K562 (cell line): ENCODE measurements around the gene MAP4K4. TPM values are rescaled to one million over a fixed set of nuclear protein-coding genes. Genes with fewer than 3 reads are reported as not detected.

Experiments
- ATAC-seq: fragments of 200-7000 bp; cut with Tn5 transposase; 3 replicates; pipeline ENCODE4 v1.9.1; 2020; ENCODE audit warnings: moderate library complexity
- BruUV-seq: library from RNA; stranded (reverse); fragments of 400-500 nt; replicated peaks from 2 replicates; lab custom pipeline; 2021; lab: Mats Ljungman, UMichigan
- CTCF ChIA-PET: fragments of 300-600 bp; formaldehyde crosslinking; extraction: SDS; loops from one replicate; lab custom pipeline; 2021; ENCODE audit warnings: low intra/inter-chr PET ratio; lab: Yijun Ruan, JAX
- POLR2A ChIA-PET: fragments of 300-600, 350-650 bp; sonication (Branson Sonifier 250); formaldehyde crosslinking; extraction: SDS; loops from one replicate; lab custom pipeline; 2021; ENCODE audit warnings: antibody characterized with exemption, inconsistent platforms; lab: Yijun Ruan, JAX
- DNase-seq, 4 experiments: peaks; one replicate each; pipeline versions ENCODE4 v3.0.0 to v3.0.0-alpha.2; 2011 to 2018; ENCODE audit warnings: low spot score in 3 of 4, mixed read lengths in 3 of 4; ENCODE audit errors: extremely low read depth in 1 of 4
- FAIRE-seq: peaks from 2 replicates; lab custom pipeline; 2011; peaks lifted over from hg19 to GRCh38; lab: Jason Lieb, UNC
- H2AFZ ChIP-seq: 2 replicates; pipeline ENCODE4 v1.6.0; 2011; ENCODE audit warnings: low read depth, low read length, control low read depth, inconsistent platforms
- H3K27ac ChIP-seq: fragments of 200-600 bp; 3 replicates; pipeline ENCODE4 v1.8.0; 2011; ENCODE audit warnings: low read depth, mild to moderate bottlenecking, control low read depth, inconsistent platforms, low read length, moderate library complexity, mixed read lengths; ENCODE audit errors: extremely low read depth
- H3K27me3 ChIP-seq, 2 experiments: fragments of 300-600 bp in 1 of 2; 2 replicates in 1 of 2; 3 replicates in 1 of 2; pipeline versions ENCODE4 v1.6.0 to v1.8.0; 2011; ENCODE audit warnings: inconsistent platforms in 2 of 2, low read length in 2 of 2, mild to moderate bottlenecking in 1 of 2, mixed read lengths in 1 of 2, moderate library complexity in 1 of 2; ENCODE audit not compliant: control insufficient read depth in 2 of 2, insufficient read depth in 2 of 2
- H3K36me3 ChIP-seq: fragments of 300-600 bp; 3 replicates; pipeline ENCODE4 v1.8.0; 2011; ENCODE audit warnings: mild to moderate bottlenecking, low read length, inconsistent platforms; ENCODE audit not compliant: control insufficient read depth, insufficient read depth
- H3K4me1 ChIP-seq, 2 experiments: fragments of 200-600 bp in 1 of 2; replicated peaks in 1 of 2; 2 replicates in 1 of 2; 3 replicates in 1 of 2; pipeline versions ENCODE4 v1.5.1 to v1.8.0; 2011; ENCODE audit warnings: inconsistent platforms in 2 of 2, low read length in 2 of 2, mild to moderate bottlenecking in 1 of 2, mixed read lengths in 1 of 2, moderate library complexity in 1 of 2; ENCODE audit not compliant: control insufficient read depth in 2 of 2, insufficient read depth in 2 of 2
- H3K4me2 ChIP-seq: 2 replicates; pipeline ENCODE4 v1.6.1; 2011; ENCODE audit warnings: low read length, control low read depth, inconsistent platforms, mixed read lengths; ENCODE audit not compliant: insufficient read depth
- H3K4me3 ChIP-seq: fragments of 200-600 bp; sonication (generic), shearing (Covaris generic); 2 replicates; pipeline ENCODE4 v1.5.1; 2016; ENCODE audit warnings: control low read depth, inconsistent platforms
- H3K79me2 ChIP-seq: fragments of 200-600 bp; 3 replicates; pipeline ENCODE4 v1.8.0; 2011; ENCODE audit warnings: low read length, inconsistent platforms; ENCODE audit not compliant: control insufficient read depth, insufficient read depth
- H3K9ac ChIP-seq, 2 experiments: 2 replicates each; pipeline versions ENCODE4 v1.6.0 to v1.6.1; 2011; ENCODE audit warnings: low read depth in 2 of 2, low read length in 2 of 2, control low read depth in 1 of 2, inconsistent platforms in 1 of 2, mild to moderate bottlenecking in 1 of 2, mixed read lengths in 1 of 2; ENCODE audit not compliant: insufficient read depth in 1 of 2
- H3K9me1 ChIP-seq: one replicate; pipeline ENCODE4 v1.6.0; 2011; ENCODE audit warnings: inconsistent platforms, mild to moderate bottlenecking, low read length, moderate library complexity; ENCODE audit not compliant: control insufficient read depth, insufficient read depth
- H3K9me3 ChIP-seq: replicated peaks from 2 replicates; pipeline ENCODE4 v1.5.1; 2011; ENCODE audit warnings: low read depth, low read length, inconsistent platforms; ENCODE audit not compliant: control insufficient read depth, insufficient read depth
- H4K20me1 ChIP-seq: replicated peaks from 2 replicates; pipeline ENCODE4 v1.6.1; 2011; ENCODE audit warnings: low read length, inconsistent platforms, mixed read lengths; ENCODE audit not compliant: control insufficient read depth, insufficient read depth
- POLR3G ChIP-seq: IDR thresholded peaks from 2 replicates; pipeline ENCODE4 v1.6.1; 2011; ENCODE audit not compliant: insufficient read length, insufficient replicate concordance; ENCODE audit errors: extremely low read depth
- SMAD4 ChIP-seq: fragments of 250-450 bp; sonication (Bioruptor Pico); conservative IDR thresholded peaks from 2 replicates; pipeline ENCODE4 v1.8.0; 2021; ENCODE audit warnings: inconsistent platforms, mild to moderate bottlenecking, moderate library complexity
- ZNF133 ChIP-seq: fragments of 250-450 bp; sonication (Bioruptor Pico); IDR thresholded peaks from 2 replicates; pipeline ENCODE4 v1.4.0; 2020; ENCODE audit warnings: mild to moderate bottlenecking
- ZNF134 ChIP-seq: fragments of 250-450 bp; sonication (Bioruptor Pico); conservative IDR thresholded peaks from 2 replicates; pipeline ENCODE4 v1.4.0; 2020
- WGBS: fragments of 100-300 bp; shearing (Covaris generic); methylation state at CpG from one replicate; pipeline ENCODE4 v1.1.6; 2016; ENCODE audit warnings: low coverage, mixed read lengths; ENCODE audit not compliant: insufficient coverage; ENCODE audit errors: missing lambda C conversion rate; 5-methylcytosine and 5-hydroxymethylcytosine counted together
- in situ Hi-C: fragments of 300-500 bp; cut with MboI; formaldehyde crosslinking; loops from 4 replicates; pipeline ENCODE4 v1.15.0; 2018; ENCODE audit warnings: inconsistent platforms, mixed read lengths
- intact Hi-C: fragments of 100-400 bp; cut with micrococcal nuclease; formaldehyde crosslinking; loops from 2 replicates; pipeline ENCODE4 v1.14.2; 2022
- polyA plus RNA-seq, 8 experiments: library from polyadenylated mRNA; depleted of rRNA in 4 of 8; stranded (reverse) in 5 of 8; unstranded in 3 of 8; fragments of >200 nt; fragmentation: Nextera tagmentation in 2 of 8; fragmentation: Illumina TruSeq in 1 of 8; extraction: Ambion mirVana in 2 of 8; extraction: Trizol in 1 of 8; gene quantifications; 2 replicates each; pipeline versions ENCODE4 v1.2.1 to v1.2.3, GENCODE V29; 2011 to 2014; ENCODE audit warnings: inconsistent platforms in 1 of 8, missing spikeins in 1 of 8
- total RNA-seq, 7 experiments: library from RNA; depleted of rRNA in 6 of 7; stranded (reverse); fragments of >200 nt in 6 of 7; fragmentation: Illumina TruSeq in 2 of 7; extraction: Trizol in 2 of 7; gene quantifications; 2 replicates each; pipeline versions ENCODE4 v1.2.1 to v1.2.3, GENCODE V29; 2011 to 2021; ENCODE audit warnings: low replicate concordance in 1 of 7
- TF ChIP-seq, protein P1 (sequence below): fragments of 450-650 bp; IDR thresholded peaks from 2 replicates; pipeline ENCODE4 v1.6.1; 2016; ENCODE audit warnings: low read depth

MAP4K4 gene
- total and polyA plus RNA-seq, 9 of the 15 experiments (the other 6 are each of a cell fraction or from before 2014, with no cell fraction given), result 7.6 to 76.4 (median 50.6) TPM

DNA sequence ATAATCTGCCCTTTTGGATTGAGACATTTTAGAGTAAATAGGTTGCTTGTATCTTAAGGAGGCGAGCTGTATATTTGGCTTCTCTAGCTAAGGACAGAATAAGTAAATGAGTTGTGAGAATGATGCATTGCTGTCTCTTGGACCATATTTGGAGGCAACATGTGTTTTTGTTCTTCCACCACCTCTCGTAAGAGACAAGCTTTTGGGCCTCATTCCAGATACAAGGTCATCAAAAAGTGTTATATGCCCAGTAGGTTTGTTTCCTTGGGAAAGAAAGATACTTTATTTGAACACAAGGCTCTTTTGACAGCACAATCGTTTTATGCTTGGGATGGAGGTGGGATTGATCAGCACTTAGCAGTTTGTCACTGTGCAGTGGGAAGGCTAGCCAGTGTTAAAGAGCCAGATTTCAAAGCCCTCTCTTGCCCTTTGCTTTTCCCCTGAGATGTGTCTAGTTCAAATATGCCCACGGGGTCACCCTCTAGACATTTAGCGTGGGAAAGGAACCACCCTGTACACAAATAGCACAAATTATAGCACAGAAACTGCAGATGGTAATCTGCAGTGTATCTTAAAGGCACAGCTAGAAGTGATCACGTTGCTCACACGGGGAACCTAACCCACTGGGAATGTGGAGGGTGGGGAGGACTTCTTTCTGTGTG is 131.3 kb downstream of the MAP4K4 start:
- Histone ChIP-seq H3K27ac (no peak overlapping the region), H4K20me1 (0 out of 2 replicates have a peak, but pooled peaks cover 6% of the 10 kb centered on the region), H3K4me1 (peaks cover 0 to 31% of the 10 kb centered on the region in 2 experiments; a peak in 3 of 5 replicates), H2AFZ (no peak overlapping the region), H3K36me3 (peaks cover 67% of the 10 kb centered on the region), H3K9ac (no peak overlapping the region), H3K79me2 (0 out of 3 replicates have a peak, but pooled peaks cover under 1% of the 10 kb centered on the region), H3K9me1 (no peaks in the 10 kb centered on the region), H3K9me3 (no peaks in the 10 kb centered on the region; the same call in 1 of the 2 replicates), H3K4me2 (no peak overlapping the region), H3K4me3 (no peak overlapping the region), H3K27me3 (no peaks in the 10 kb centered on the region)
- ChIA-PET POLR2A (interaction anchor here (1.0 kb wide), 1 partner anchor 62 kb away, joined by 4 read pairs; no protein-coding TSS in a partner anchor), CTCF (no interaction called here)
- DNase-seq, result no peak
- no TSS peak for BruUV-seq
- ATAC-seq, result no peak
- intact Hi-C loops (no loop called here), in situ Hi-C loops (loop anchor here (10.0 kb wide), 1 partner anchor 414 kb away; no protein-coding TSS in a partner anchor)
- WGBS, result 40% methylated on average over 7 of the region's 7 CpGs
- FAIRE-seq, result no peak
- no peak for TF ChIP-seq ZNF134 (CRISPR knock-in tag)
- TF ChIP-seq POLR3G, result no peak
- TF ChIP-seq SMAD4 (CRISPR knock-in tag), result no peak
- TF ChIP-seq, protein P1, sequence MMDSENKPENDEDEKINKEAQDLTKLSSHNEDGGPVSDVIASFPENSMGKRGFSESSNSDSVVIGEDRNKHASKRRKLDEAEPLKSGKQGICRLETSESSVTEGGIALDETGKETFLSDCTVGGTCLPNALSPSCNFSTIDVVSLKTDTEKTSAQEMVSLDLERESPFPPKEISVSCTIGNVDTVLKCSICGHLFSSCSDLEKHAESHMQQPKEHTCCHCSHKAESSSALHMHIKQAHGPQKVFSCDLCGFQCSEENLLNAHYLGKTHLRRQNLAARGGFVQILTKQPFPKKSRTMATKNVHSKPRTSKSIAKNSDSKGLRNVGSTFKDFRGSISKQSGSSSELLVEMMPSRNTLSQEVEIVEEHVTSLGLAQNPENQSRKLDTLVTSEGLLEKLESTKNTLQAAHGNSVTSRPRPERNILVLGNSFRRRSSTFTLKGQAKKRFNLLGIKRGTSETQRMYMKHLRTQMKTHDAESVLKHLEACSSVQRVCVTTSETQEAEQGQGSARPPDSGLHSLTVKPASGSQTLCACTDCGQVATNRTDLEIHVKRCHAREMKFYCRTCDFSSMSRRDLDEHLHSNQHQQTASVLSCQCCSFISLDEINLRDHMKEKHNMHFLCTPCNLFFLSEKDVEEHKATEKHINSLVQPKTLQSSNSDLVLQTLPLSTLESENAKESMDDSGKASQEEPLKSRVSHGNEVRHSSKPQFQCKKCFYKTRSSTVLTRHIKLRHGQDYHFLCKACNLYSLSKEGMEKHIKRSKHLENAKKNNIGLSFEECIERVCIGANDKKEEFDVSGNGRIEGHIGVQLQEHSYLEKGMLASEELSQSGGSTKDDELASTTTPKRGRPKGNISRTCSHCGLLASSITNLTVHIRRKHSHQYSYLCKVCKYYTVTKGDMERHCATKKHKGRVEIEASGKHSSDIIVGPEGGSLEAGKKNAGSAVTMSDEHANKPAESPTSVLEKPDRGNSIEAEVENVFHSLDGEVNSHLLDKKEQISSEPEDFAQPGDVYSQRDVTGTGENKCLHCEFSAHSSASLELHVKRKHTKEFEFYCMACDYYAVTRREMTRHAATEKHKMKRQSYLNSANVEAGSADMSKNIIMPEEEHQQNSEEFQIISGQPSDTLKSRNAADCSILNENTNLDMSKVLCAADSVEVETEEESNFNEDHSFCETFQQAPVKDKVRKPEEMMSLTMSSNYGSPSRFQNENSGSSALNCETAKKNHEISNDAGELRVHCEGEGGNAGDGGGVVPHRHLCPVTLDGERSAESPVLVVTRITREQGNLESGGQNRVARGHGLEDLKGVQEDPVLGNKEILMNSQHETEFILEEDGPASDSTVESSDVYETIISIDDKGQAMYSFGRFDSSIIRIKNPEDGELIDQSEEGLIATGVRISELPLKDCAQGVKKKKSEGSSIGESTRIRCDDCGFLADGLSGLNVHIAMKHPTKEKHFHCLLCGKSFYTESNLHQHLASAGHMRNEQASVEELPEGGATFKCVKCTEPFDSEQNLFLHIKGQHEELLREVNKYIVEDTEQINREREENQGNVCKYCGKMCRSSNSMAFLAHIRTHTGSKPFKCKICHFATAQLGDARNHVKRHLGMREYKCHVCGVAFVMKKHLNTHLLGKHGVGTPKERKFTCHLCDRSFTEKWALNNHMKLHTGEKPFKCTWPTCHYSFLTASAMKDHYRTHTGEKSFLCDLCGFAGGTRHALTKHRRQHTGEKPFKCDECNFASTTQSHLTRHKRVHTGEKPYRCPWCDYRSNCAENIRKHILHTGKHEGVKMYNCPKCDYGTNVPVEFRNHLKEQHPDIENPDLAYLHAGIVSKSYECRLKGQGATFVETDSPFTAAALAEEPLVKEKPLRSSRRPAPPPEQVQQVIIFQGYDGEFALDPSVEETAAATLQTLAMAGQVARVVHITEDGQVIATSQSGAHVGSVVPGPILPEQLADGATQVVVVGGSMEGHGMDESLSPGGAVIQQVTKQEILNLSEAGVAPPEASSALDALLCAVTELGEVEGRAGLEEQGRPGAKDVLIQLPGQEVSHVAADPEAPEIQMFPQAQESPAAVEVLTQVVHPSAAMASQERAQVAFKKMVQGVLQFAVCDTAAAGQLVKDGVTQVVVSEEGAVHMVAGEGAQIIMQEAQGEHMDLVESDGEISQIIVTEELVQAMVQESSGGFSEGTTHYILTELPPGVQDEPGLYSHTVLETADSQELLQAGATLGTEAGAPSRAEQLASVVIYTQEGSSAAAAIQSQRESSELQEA, result no peak
- TF ChIP-seq ZNF133 (CRISPR knock-in tag), result no peak
